Breast epithelium (tissue), 4 donors: ENCODE measurements around the gene SRPX. TPM values are rescaled to one million over a fixed set of nuclear protein-coding genes. Genes with fewer than 3 reads are reported as not detected.
A peak's percentile ranks its signal among the peaks of the same experiment; 100 is the strongest.

Experiments
- DNase-seq, 2 donors: peaks; one replicate each; pipeline ENCODE4 v3.0.0-alpha.2; 2019; ENCODE audit warnings: low spot score in 2 of 2
- H3K27ac ChIP-seq, 2 donors: fragments of 200-600 bp; sonication (generic) in 1 of 2; one replicate each; pipeline ENCODE4 v1.5.1; 2016 to 2019; ENCODE audit warnings: mild to moderate bottlenecking in 1 of 2
- H3K27me3 ChIP-seq, 2 donors: fragments of 200-600 bp; sonication (generic) in 1 of 2; one replicate each; pipeline versions ENCODE4 v1.5.1 to v1.6.0; 2017 to 2019; ENCODE audit warnings: control low read depth in 1 of 2, mild to moderate bottlenecking in 1 of 2
- H3K36me3 ChIP-seq: fragments of 200-600 bp; one replicate; pipeline ENCODE4 v1.5.1; 2019
- H3K4me1 ChIP-seq, 2 donors: fragments of 200-600 bp; sonication (generic); one replicate each; pipeline ENCODE4 v1.5.1; 2016 to 2019; ENCODE audit warnings: control low read depth in 1 of 2
- H3K4me3 ChIP-seq, 3 donors: fragments of 200-600 bp; sonication (generic); 1 replicate in 2 of 3; 2 replicates in 1 of 3; pipeline ENCODE4 v1.5.1; 2016 to 2019; ENCODE audit warnings: mild to moderate bottlenecking in 3 of 3, moderate library complexity in 2 of 3
- H3K9me3 ChIP-seq, 2 donors: fragments of 200-600 bp; sonication (generic) in 1 of 2; one replicate each; pipeline ENCODE4 v1.5.1; 2016 to 2019; ENCODE audit warnings: control low read depth in 1 of 2
- CTCF ChIP-seq, 3 donors: fragments of 450-650 bp; IDR thresholded peaks; one replicate each; pipeline ENCODE4 v1.5.1; 2016 to 2017; ENCODE audit warnings: antibody characterized with exemption in 3 of 3, mild to moderate bottlenecking in 3 of 3, moderate library complexity in 3 of 3
- POLR2A ChIP-seq: fragments of 450-650 bp; IDR thresholded peaks from one replicate; pipeline ENCODE4 v1.6.1; 2016; ENCODE audit warnings: antibody characterized with exemption, mild to moderate bottlenecking, moderate library complexity
- POLR2AphosphoS5 ChIP-seq, 3 donors: sonication (generic); formaldehyde crosslinking; IDR thresholded peaks; one replicate each; pipeline ENCODE4 v1.6.1; 2017; ENCODE audit warnings: antibody characterized with exemption in 3 of 3
- intact Hi-C: fragments of 100-400 bp; cut with DNase I; formaldehyde crosslinking; loops from one replicate; pipeline ENCODE4 v1.15.1; 2023; ENCODE audit warnings: low total_unique reads
- total RNA-seq, 3 donors: library from RNA; depleted of rRNA; stranded (reverse); fragments of >200 nt; gene quantifications; one replicate each; pipeline ENCODE4 v1.1.0, GENCODE V29; 2016

SRPX gene
- total RNA-seq, 3 donors from 2014 or later: 108 to 415 (median 168) TPM

- Histone ChIP-seq H3K27ac (peak overlapping the region in 1 of 2 donors; percentile 68), H3K36me3 (no peaks in the 10 kb centered on the region), H3K4me1 (no peaks in the 10 kb centered on the region), H3K9me3 (peaks cover 0 to 1% of the 10 kb centered on the region in 2 donors), H3K27me3 (peaks cover 0 to 29% of the 10 kb centered on the region in 2 donors), H3K4me3 (no peak overlapping the region)
- DNase-seq: peak in 1 of 2 donors; percentile 26
- intact Hi-C loops: no loop called here
- TF ChIP-seq POLR2A: no peak
- TF ChIP-seq POLR2AphosphoS5 (IDR thresholded peaks at IDR 0.05): peak in 2 of 3 donors; percentile 17 to 29
These were observed 13.4 kb upstream of the SRPX start for GRCh38 chrX:38233891-38234667.

- no peak for DNase-seq
- intact Hi-C loops: no loop called here
- Histone ChIP-seq H3K4me3 (no peak overlapping the region), H3K27me3 (peaks cover 0 to 29% of the 10 kb centered on the region in 2 donors), H3K4me1 (no peaks in the 10 kb centered on the region), H3K36me3 (no peaks in the 10 kb centered on the region), H3K27ac (peak overlapping the region in 1 of 2 donors; percentile 44), H3K9me3 (peaks cover 0 to 6% of the 10 kb centered on the region in 2 donors)
- no peak for TF ChIP-seq CTCF (IDR thresholded peaks at IDR 0.05)
- TF ChIP-seq POLR2AphosphoS5 (IDR thresholded peaks at IDR 0.05): no peak
- no peak for TF ChIP-seq POLR2A
These were observed 11.5 kb upstream of the SRPX start for GRCh38 chrX:38232079-38232686.

GRCh38 chrX:38225093-38225492 lies 4.4 kb upstream of the SRPX start:
- intact Hi-C loops: no loop called here
- Histone ChIP-seq H3K4me3 (no peak overlapping the region), H3K36me3 (no peaks in the 10 kb centered on the region), H3K27ac (no peak overlapping the region), H3K4me1 (no peaks in the 10 kb centered on the region), H3K27me3 (peaks cover 0 to 46% of the 10 kb centered on the region in 2 donors), H3K9me3 (peaks cover 3 to 6% of the 10 kb centered on the region in 2 donors)
- TF ChIP-seq POLR2AphosphoS5 (IDR thresholded peaks at IDR 0.05) (no peak), POLR2A (no peak), CTCF (IDR thresholded peaks at IDR 0.05) (no peak)
- DNase-seq: no peak

- H3K27ac ChIP-seq: no peak overlapping the region
- H3K4me1 ChIP-seq: no peaks in the 10 kb centered on the region
- H3K9me3 ChIP-seq: peaks cover 3 to 5% of the 10 kb centered on the region in 2 donors
- H3K36me3 ChIP-seq: no peaks in the 10 kb centered on the region
- peaks cover 0 to 48% of the 10 kb centered on the region in 2 donors for H3K27me3 ChIP-seq
- no peak for TF ChIP-seq POLR2AphosphoS5 (IDR thresholded peaks at IDR 0.05)
- no peak for TF ChIP-seq POLR2A
- TF ChIP-seq CTCF (IDR thresholded peaks at IDR 0.05): no peak
- no peak for DNase-seq
- H3K4me3 ChIP-seq: no peak overlapping the region
- intact Hi-C loops: no loop called here
These were observed 3.5 kb upstream of the SRPX start for GRCh38 chrX:38224160-38224559.

GRCh38 chrX:38221391-38221929 lies 789 bp upstream of the SRPX start:
- H3K27ac ChIP-seq: peak overlapping the region in 1 of 2 donors; percentile 39
- intact Hi-C loops: no loop called here
- no peak for TF ChIP-seq POLR2A
- no peak for TF ChIP-seq POLR2AphosphoS5 (IDR thresholded peaks at IDR 0.05)
- TF ChIP-seq CTCF (IDR thresholded peaks at IDR 0.05): no peak

More at GRCh38 chrX:38221391-38221929, 789 bp upstream of the SRPX start:
- Histone ChIP-seq H3K4me3 (peak overlapping the region; percentile 54 to 73 (median 62)), H3K36me3 (no peaks in the 10 kb centered on the region), H3K9me3 (peaks cover 0 to 3% of the 10 kb centered on the region in 2 donors), H3K4me1 (no peaks in the 10 kb centered on the region), H3K27me3 (peaks cover 0 to 74% of the 10 kb centered on the region in 2 donors)
- DNase-seq: no peak
